Activated T-cell treated with anti-CD3 and anti-CD28 coated beads, Interleukin-2, amount 50 U/mL, for 24 hours (primary cell): ENCODE measurements around the gene ESAM.
A peak's percentile ranks its signal among the peaks of the same experiment; 100 is the strongest.

Source experiments
- DNase-seq: peaks from one replicate; pipeline ENCODE4 v3.0.0-alpha.2; 2020
- H3K27ac Mint-ChIP-seq: 2 replicates; pipeline ENCODE4 v1.8.0; 2020; ENCODE audit warnings: mild to moderate bottlenecking, mixed read lengths
- H3K27me3 Mint-ChIP-seq: 2 replicates; pipeline ENCODE4 v1.8.0; 2020; ENCODE audit warnings: mixed read lengths
- H3K36me3 Mint-ChIP-seq: 2 replicates; pipeline ENCODE4 v1.8.0; 2020; ENCODE audit warnings: low read depth, mixed read lengths
- H3K4me1 Mint-ChIP-seq: 2 replicates; pipeline ENCODE4 v1.8.0; 2020; ENCODE audit warnings: low read depth, mixed read lengths
- H3K4me3 Mint-ChIP-seq: 2 replicates; pipeline ENCODE4 v1.8.0; 2020; ENCODE audit warnings: mild to moderate bottlenecking, moderate library complexity, mixed read lengths
- H3K9me3 Mint-ChIP-seq: 2 replicates; pipeline ENCODE4 v1.8.0; 2020; ENCODE audit warnings: mixed read lengths

Gene ESAM

GRCh38 chr11:124762105-124762623 is at the start of gene ESAM:
ESAM (minus strand) TSS chr11:124762290; CDS start chr11:124762154, 136 bp downstream.
- H3K9me3 Mint-ChIP-seq: no peaks in the 10 kb centered on the region
- no peak within 1 kb of the TSS for H3K27ac Mint-ChIP-seq
- H3K27me3 Mint-ChIP-seq: peaks cover 48% of the 10 kb centered on the region
- peak; percentile 82 for DNase-seq
- H3K4me1 Mint-ChIP-seq: peaks cover 33% of the 10 kb centered on the region
- H3K36me3 Mint-ChIP-seq: peaks cover 21% of the 10 kb centered on the region
- peak within 1 kb of the TSS; percentile 88 for H3K4me3 Mint-ChIP-seq

DNA sequence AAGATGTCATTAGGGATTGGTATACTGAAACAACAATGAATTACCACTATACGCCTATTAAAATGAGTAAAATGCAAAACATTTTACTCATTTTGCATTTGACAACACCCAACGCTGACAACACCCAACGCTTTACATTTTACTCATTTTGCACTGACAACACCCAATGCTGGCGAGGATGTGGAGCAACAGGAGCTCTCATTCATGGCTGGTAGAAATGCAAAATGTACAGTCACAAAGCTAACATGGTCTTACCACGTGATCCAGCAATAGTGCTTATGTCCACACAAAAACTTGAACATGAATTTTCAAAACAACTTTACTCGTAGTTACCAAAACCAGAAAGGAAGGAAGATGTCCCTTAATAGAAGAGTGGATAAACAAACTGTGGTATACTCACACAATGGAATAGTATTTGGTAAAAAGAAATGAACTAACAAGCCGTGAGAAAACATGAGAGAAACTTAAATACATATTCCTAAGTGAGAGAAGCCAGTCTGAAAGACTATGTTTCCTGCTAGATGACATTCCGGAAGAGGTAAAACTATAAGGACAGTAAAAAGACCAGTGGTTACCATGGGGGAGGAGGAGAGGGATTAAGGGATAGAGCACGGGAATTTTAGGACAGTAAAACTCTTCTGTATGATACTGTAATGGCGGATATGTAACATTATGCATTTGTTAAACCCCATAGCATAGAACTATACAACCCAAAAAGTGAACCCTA is 49.5 kb upstream of the ESAM start:
- no peak overlapping the region for H3K27ac Mint-ChIP-seq
- DNase-seq: no peak
- no peak overlapping the region for H3K4me3 Mint-ChIP-seq
- peaks cover 19% of the 10 kb centered on the region for H3K27me3 Mint-ChIP-seq
- peaks cover 4% of the 10 kb centered on the region for H3K36me3 Mint-ChIP-seq
- H3K4me1 Mint-ChIP-seq: peaks cover 2% of the 10 kb centered on the region
- H3K9me3 Mint-ChIP-seq: no peaks in the 10 kb centered on the region

DNA sequence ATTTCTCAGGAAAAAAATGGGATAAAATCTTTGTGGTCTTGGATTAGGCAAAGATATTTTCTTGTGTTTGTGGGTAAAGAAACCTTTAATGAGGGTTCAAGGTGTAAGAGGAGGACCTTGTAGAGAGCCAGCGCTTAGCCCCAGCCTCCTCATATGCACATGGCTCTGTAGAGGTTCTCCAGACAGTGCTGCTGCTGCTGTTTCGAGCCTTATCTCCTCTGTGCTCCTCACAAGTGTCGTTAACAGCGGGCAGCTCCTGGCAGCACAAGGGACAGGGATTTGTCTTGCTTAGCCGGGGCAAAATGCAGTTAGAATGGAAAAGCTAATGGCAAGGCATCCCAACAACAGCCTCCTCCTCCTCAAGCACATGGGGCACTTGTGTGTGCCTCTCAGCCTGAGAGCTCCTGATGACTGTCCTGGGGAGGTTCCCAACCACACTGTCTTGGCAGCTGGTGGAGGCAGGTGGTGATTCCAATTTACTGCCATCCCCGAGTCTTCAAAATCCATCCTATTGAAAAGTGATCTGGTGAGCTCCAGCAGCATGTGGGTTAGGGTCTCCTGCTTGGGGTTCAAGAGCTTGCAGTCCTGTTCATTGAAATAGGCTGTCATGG is 45.7 kb upstream of the ESAM start:
- Mint-ChIP-seq H3K36me3 (peaks cover 4% of the 10 kb centered on the region), H3K4me1 (no peaks in the 10 kb centered on the region), H3K9me3 (no peaks in the 10 kb centered on the region), H3K27ac (no peak overlapping the region), H3K4me3 (no peak overlapping the region), H3K27me3 (peaks cover 5% of the 10 kb centered on the region)
- DNase-seq: no peak

GRCh38 chr11:124807201-124807600 is 45.1 kb upstream of the ESAM start:
- H3K4me3 Mint-ChIP-seq: no peak overlapping the region
- H3K27ac Mint-ChIP-seq: no peak overlapping the region
- peaks cover under 1% of the 10 kb centered on the region for H3K27me3 Mint-ChIP-seq
- H3K4me1 Mint-ChIP-seq: no peaks in the 10 kb centered on the region
- DNase-seq: no peak
- H3K36me3 Mint-ChIP-seq: peaks cover 4% of the 10 kb centered on the region
- H3K9me3 Mint-ChIP-seq: no peaks in the 10 kb centered on the region

DNA sequence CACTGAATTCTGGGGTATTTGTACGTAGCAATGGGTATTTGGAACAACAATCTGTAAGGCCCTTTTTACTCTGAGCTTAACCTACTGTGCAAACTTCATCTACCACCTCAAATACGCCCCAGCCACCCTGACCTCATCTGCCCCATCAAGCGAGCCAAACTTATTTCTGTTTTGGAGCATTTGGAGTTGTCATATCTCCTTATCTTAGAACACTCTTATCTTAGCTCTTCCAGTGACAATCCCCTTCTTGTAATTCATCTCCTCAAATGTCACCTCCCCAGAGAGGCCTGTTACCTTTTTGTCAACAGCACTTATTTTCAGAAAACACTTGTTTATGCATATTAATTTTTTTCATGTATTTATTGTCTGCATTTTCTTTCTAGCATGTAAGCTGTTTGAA is 42.8 kb upstream of the ESAM start:
- H3K4me3 Mint-ChIP-seq: no peak overlapping the region
- H3K36me3 Mint-ChIP-seq: peaks cover 7% of the 10 kb centered on the region
- no peaks in the 10 kb centered on the region for H3K9me3 Mint-ChIP-seq
- H3K4me1 Mint-ChIP-seq: peaks cover 11% of the 10 kb centered on the region
- no peak for DNase-seq
- H3K27ac Mint-ChIP-seq: no peak overlapping the region
- H3K27me3 Mint-ChIP-seq: no peaks in the 10 kb centered on the region

DNA sequence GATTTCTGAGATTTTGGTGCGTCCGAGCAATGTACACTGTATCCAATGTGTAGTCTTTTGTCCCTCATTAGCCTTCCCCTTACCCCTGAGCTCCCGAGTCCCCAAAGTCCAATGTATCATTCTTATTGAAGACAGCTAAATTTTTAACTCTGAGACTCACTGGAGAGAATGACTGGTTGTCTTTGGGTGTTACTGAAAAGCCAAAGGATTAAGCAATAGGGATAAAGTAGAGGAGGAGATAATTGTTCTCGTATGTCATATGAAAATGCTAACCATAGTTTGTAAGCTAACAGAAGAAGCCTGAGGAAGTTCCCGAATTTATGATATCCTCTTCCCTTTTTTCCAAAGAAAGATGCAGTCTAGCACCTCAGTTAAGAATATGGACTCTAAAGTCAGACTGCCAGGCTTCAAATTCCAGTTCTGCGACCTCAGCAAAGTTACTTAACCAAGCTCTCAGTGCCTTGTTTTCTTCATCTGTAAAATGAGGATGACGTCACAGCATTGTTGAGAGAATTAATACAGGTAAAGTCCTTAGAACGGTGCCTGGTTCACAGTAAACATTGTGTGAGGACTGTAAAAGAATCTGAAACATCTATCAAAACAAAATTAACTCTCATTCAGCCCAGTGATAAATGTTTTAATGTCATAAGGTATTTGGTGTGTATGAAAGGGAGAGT is 39.7 kb upstream of the ESAM start:
- Mint-ChIP-seq H3K36me3 (peaks cover 13% of the 10 kb centered on the region), H3K9me3 (no peaks in the 10 kb centered on the region), H3K27me3 (no peaks in the 10 kb centered on the region), H3K4me3 (peak overlapping the region; percentile 27), H3K27ac (no peak overlapping the region), H3K4me1 (peaks cover 31% of the 10 kb centered on the region)
- no peak for DNase-seq

- no peak for DNase-seq
- Mint-ChIP-seq H3K9me3 (no peaks in the 10 kb centered on the region), H3K27me3 (no peaks in the 10 kb centered on the region), H3K36me3 (peaks cover 12% of the 10 kb centered on the region), H3K4me1 (peaks cover 37% of the 10 kb centered on the region), H3K4me3 (peak overlapping the region; percentile 85), H3K27ac (peak overlapping the region; percentile 95)
Measured at GRCh38 chr11:124801014-124801413, 38.9 kb upstream of the ESAM start.

DNA sequence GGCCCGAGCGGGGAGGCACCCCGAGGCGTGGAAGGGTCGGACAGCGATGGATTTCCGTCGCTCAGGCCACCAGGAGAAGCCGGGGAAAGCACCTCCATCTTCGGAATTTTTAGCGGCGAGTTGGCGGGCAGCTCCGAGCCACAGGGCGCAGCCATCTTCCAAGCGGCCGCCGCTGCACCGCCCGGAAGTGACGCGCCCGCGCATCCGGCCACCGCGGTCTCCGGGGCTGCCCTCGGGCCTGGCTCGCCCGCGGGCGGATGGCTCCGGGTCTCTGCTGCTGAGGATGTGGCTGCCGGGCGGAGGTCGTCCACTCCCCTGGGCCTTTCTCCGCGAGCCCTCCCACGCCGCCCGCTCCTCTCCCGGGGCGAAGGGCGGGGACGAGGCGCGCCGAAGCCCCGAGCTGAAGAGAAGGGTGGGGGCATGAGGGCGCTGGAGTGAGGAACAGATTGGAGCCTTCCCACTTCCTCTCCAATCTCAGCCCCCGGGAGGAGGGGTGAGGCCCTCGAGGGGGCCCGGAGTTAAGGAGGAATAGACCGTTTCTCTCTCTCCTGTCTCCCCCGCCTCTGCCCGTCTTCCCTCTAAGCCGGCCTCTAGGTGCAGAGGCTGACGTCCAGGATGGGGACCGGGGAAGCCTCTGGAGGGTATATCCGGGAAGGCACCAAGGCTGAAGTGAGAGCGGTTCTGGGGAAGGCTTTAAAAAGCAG is 38.3 kb upstream of the ESAM start, which contains the start of gene MSANTD2:
Gene MSANTD2, minus strand, starts transcription at position 181 of the 704 bp plus-strand sequence. Its CDS starts 26 bp downstream, at position 155.
- peaks cover 12% of the 10 kb centered on the region for H3K36me3 Mint-ChIP-seq
- peaks cover 39% of the 10 kb centered on the region for H3K4me1 Mint-ChIP-seq
- peak; percentile 90 for DNase-seq
- no peaks in the 10 kb centered on the region for H3K9me3 Mint-ChIP-seq
- H3K4me3 Mint-ChIP-seq: peak within 1 kb of the TSS; percentile 88
- no peaks in the 10 kb centered on the region for H3K27me3 Mint-ChIP-seq
- H3K27ac Mint-ChIP-seq: peak within 1 kb of the TSS; percentile 95

- H3K36me3 Mint-ChIP-seq: peaks cover 13% of the 10 kb centered on the region
- no peaks in the 10 kb centered on the region for H3K9me3 Mint-ChIP-seq
- peaks cover 39% of the 10 kb centered on the region for H3K4me1 Mint-ChIP-seq
- H3K27me3 Mint-ChIP-seq: no peaks in the 10 kb centered on the region
- H3K27ac Mint-ChIP-seq: peak overlapping the region; percentile 90
- peak overlapping the region; percentile 88 for H3K4me3 Mint-ChIP-seq
- peak; percentile 70 for DNase-seq
Measured at GRCh38 chr11:124799348-124800225, 37.5 kb upstream of the ESAM start.

GRCh38 chr11:124798991-124799347 is 36.9 kb upstream of the ESAM start:
- Mint-ChIP-seq H3K36me3 (peaks cover 13% of the 10 kb centered on the region), H3K27ac (peak overlapping the region; percentile 90), H3K4me3 (peak overlapping the region; percentile 88), H3K4me1 (peaks cover 44% of the 10 kb centered on the region), H3K27me3 (no peaks in the 10 kb centered on the region), H3K9me3 (no peaks in the 10 kb centered on the region)
- no peak for DNase-seq

DNA sequence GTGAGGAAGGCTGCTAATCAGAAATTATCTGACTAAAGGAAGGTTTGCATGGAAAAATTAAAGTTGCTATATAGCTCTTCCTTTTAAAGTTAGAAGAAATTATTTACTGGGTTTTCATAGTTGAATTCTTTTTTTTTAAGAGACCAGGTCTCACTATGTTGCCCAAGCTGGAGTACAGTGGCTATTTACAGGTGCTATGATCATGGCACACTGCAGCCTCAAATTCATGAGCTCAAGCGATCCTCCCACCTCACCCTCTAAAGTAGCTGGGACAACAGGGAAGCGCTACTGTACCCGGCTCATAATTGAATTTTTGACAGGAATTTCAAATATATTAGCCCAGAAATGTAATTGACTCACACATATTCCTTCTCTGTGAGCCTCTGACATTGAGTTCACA is 34.2 kb upstream of the ESAM start:
- DNase-seq: no peak
- Mint-ChIP-seq H3K4me3 (no peak overlapping the region), H3K36me3 (peaks cover 16% of the 10 kb centered on the region), H3K27me3 (no peaks in the 10 kb centered on the region), H3K9me3 (no peaks in the 10 kb centered on the region), H3K27ac (peak overlapping the region; percentile 33), H3K4me1 (peaks cover 57% of the 10 kb centered on the region)

DNA sequence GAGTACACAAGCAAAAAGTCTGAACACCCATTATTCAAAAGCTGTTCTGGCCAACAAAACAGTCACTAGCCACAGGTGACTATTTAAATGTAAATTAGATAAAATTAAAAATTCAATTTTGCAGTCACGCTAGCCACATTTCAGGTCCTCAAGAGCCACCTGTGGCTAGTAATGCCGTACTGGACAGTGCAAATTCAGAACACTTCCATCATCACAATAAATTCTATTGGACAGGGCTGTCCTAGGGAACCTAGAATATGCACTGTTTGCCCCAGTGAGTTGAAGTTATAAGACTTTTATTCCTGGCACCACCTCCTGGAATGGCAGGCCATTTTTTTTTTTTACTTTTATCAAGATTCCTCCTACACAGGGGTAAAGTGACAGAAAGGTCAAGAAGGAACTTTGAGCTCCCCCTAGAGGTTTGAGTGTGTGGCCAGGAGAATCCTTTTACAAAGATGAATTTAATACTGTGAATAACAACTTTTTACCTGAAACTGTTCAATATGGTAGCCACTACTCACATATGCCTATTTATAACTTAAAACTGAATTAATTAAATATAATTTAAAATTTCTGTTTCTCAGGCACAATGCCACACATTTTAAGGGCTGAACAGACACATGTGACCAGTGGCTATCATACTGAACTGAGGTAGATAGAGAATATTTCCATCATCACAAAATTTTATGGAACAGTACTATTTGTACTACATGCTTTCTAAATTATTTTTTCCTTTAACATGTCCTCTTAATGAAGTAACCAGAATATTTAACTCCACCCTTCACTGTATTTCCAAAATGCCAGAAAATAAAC is 31.6 kb upstream of the ESAM start:
- peaks cover 7% of the 10 kb centered on the region for H3K36me3 Mint-ChIP-seq
- H3K9me3 Mint-ChIP-seq: no peaks in the 10 kb centered on the region
- H3K4me3 Mint-ChIP-seq: no peak overlapping the region
- no peaks in the 10 kb centered on the region for H3K27me3 Mint-ChIP-seq
- no peak overlapping the region for H3K27ac Mint-ChIP-seq
- DNase-seq: no peak
- H3K4me1 Mint-ChIP-seq: peaks cover 59% of the 10 kb centered on the region
